Measurements from ENCODE around the gene NR3C1. TPM values are rescaled to one million over a fixed set of nuclear protein-coding genes. Genes with fewer than 3 reads are reported as not detected.

Gene NR3C1
- total RNA-seq, 1 donor from 2014 or later = 76.7 TPM

GRCh38 chr5:143427122-143427735 is 23.7 kb upstream of the NR3C1 start:
- H3K36me3 ChIP-seq (ENCODE audit: control insufficient read depth in 3 of 3, insufficient read depth in 3 of 3, low read length in 3 of 3) = no peaks in the 10 kb centered on the region
- no peaks in the 10 kb centered on the region for H3K9me3 ChIP-seq (ENCODE audit: control insufficient read depth in 3 of 3, low read length in 3 of 3)

GRCh38 chr5:143426437-143426991 is 23.0 kb upstream of the NR3C1 start:
- Histone ChIP-seq H3K4me3 (ENCODE audit: low read length in 3 of 3) (no peak overlapping the region), H3K27ac (ENCODE audit: low read depth, low read length) (no peak overlapping the region), H3K36me3 (ENCODE audit: control insufficient read depth in 3 of 3, insufficient read depth in 3 of 3, low read length in 3 of 3) (no peaks in the 10 kb centered on the region), H3K9me3 (ENCODE audit: control insufficient read depth in 3 of 3, low read length in 3 of 3) (no peaks in the 10 kb centered on the region), H3K4me1 (ENCODE audit: control insufficient read depth in 3 of 3, insufficient read depth in 3 of 3, low read length in 3 of 3) (no peaks in the 10 kb centered on the region), H3K27me3 (ENCODE audit: control insufficient read depth in 3 of 3, insufficient read depth in 3 of 3, low read length in 3 of 3) (no peaks in the 10 kb centered on the region), H3K9ac (ENCODE audit: low read depth in 1 of 3, low read length in 3 of 3) (no peak overlapping the region)

More at GRCh38 chr5:143427122-143427735, 23.7 kb upstream of the NR3C1 start:
- Histone ChIP-seq H3K4me1 (ENCODE audit: control insufficient read depth in 3 of 3, insufficient read depth in 3 of 3, low read length in 3 of 3) (no peaks in the 10 kb centered on the region), H3K27me3 (ENCODE audit: control insufficient read depth in 3 of 3, insufficient read depth in 3 of 3, low read length in 3 of 3) (no peaks in the 10 kb centered on the region), H3K27ac (ENCODE audit: low read depth, low read length) (no peak overlapping the region), H3K9ac (ENCODE audit: low read depth in 1 of 3, low read length in 3 of 3) (no peak overlapping the region), H3K4me3 (ENCODE audit: low read length in 3 of 3) (no peak overlapping the region)

GRCh38 chr5:143425835-143426234 is 22.3 kb upstream of the NR3C1 start:
- H3K27me3 ChIP-seq (ENCODE audit: control insufficient read depth in 3 of 3, insufficient read depth in 3 of 3, low read length in 3 of 3) = no peaks in the 10 kb centered on the region
- H3K9ac ChIP-seq (ENCODE audit: low read depth in 1 of 3, low read length in 3 of 3) = no peak overlapping the region
- no peak overlapping the region for H3K4me3 ChIP-seq (ENCODE audit: low read length in 3 of 3)
- H3K27ac ChIP-seq (ENCODE audit: low read depth, low read length) = no peak overlapping the region
- H3K36me3 ChIP-seq (ENCODE audit: control insufficient read depth in 3 of 3, insufficient read depth in 3 of 3, low read length in 3 of 3) = no peaks in the 10 kb centered on the region
- no peaks in the 10 kb centered on the region for H3K4me1 ChIP-seq (ENCODE audit: control insufficient read depth in 3 of 3, insufficient read depth in 3 of 3, low read length in 3 of 3)
- no peaks in the 10 kb centered on the region for H3K9me3 ChIP-seq (ENCODE audit: control insufficient read depth in 3 of 3, low read length in 3 of 3)

GRCh38 chr5:143418140-143418866 is 14.8 kb upstream of the NR3C1 start:
- no peak overlapping the region for H3K27ac ChIP-seq (ENCODE audit: low read depth, low read length)

GRCh38 chr5:143417503-143418139 is 14.1 kb upstream of the NR3C1 start:
- Histone ChIP-seq H3K9me3 (ENCODE audit: control insufficient read depth in 3 of 3, low read length in 3 of 3) (no peaks in the 10 kb centered on the region), H3K4me3 (ENCODE audit: low read length in 3 of 3) (no peak overlapping the region), H3K9ac (ENCODE audit: low read depth in 1 of 3, low read length in 3 of 3) (no peak overlapping the region), H3K36me3 (ENCODE audit: control insufficient read depth in 3 of 3, insufficient read depth in 3 of 3, low read length in 3 of 3) (no peaks in the 10 kb centered on the region), H3K27me3 (ENCODE audit: control insufficient read depth in 3 of 3, insufficient read depth in 3 of 3, low read length in 3 of 3) (no peaks in the 10 kb centered on the region), H3K4me1 (ENCODE audit: control insufficient read depth in 3 of 3, insufficient read depth in 3 of 3, low read length in 3 of 3) (peaks cover 4 to 12% (median 7%) of the 10 kb centered on the region in 3 donors), H3K27ac (ENCODE audit: low read depth, low read length) (no peak overlapping the region)

More at GRCh38 chr5:143418140-143418866, 14.8 kb upstream of the NR3C1 start:
- H3K9me3 ChIP-seq (ENCODE audit: control insufficient read depth in 3 of 3, low read length in 3 of 3) = no peaks in the 10 kb centered on the region
- no peak overlapping the region for H3K4me3 ChIP-seq (ENCODE audit: low read length in 3 of 3)
- H3K27me3 ChIP-seq (ENCODE audit: control insufficient read depth in 3 of 3, insufficient read depth in 3 of 3, low read length in 3 of 3) = no peaks in the 10 kb centered on the region
- H3K36me3 ChIP-seq (ENCODE audit: control insufficient read depth in 3 of 3, insufficient read depth in 3 of 3, low read length in 3 of 3) = no peaks in the 10 kb centered on the region
- H3K9ac ChIP-seq (ENCODE audit: low read depth in 1 of 3, low read length in 3 of 3) = no peak overlapping the region
- peaks cover 4 to 12% (median 7%) of the 10 kb centered on the region in 3 donors for H3K4me1 ChIP-seq (ENCODE audit: control insufficient read depth in 3 of 3, insufficient read depth in 3 of 3, low read length in 3 of 3)

GRCh38 chr5:143416411-143416810 is 12.9 kb upstream of the NR3C1 start:
- H3K36me3 ChIP-seq (ENCODE audit: control insufficient read depth in 3 of 3, insufficient read depth in 3 of 3, low read length in 3 of 3) = no peaks in the 10 kb centered on the region
- H3K9ac ChIP-seq (ENCODE audit: low read depth in 1 of 3, low read length in 3 of 3) = no peak overlapping the region
- H3K4me3 ChIP-seq (ENCODE audit: low read length in 3 of 3) = no peak overlapping the region
- H3K27ac ChIP-seq (ENCODE audit: low read depth, low read length) = no peak overlapping the region
- no peaks in the 10 kb centered on the region for H3K9me3 ChIP-seq (ENCODE audit: control insufficient read depth in 3 of 3, low read length in 3 of 3)
- peaks cover 4 to 12% (median 7%) of the 10 kb centered on the region in 3 donors for H3K4me1 ChIP-seq (ENCODE audit: control insufficient read depth in 3 of 3, insufficient read depth in 3 of 3, low read length in 3 of 3)
- no peaks in the 10 kb centered on the region for H3K27me3 ChIP-seq (ENCODE audit: control insufficient read depth in 3 of 3, insufficient read depth in 3 of 3, low read length in 3 of 3)

- peak overlapping the region; percentile 43 for H3K27ac ChIP-seq (ENCODE audit: low read depth, low read length)
- no peak overlapping the region for H3K4me3 ChIP-seq (ENCODE audit: low read length in 3 of 3)
- no peaks in the 10 kb centered on the region for H3K36me3 ChIP-seq (ENCODE audit: control insufficient read depth in 3 of 3, insufficient read depth in 3 of 3, low read length in 3 of 3)
- peaks cover 4 to 12% (median 7%) of the 10 kb centered on the region in 3 donors for H3K4me1 ChIP-seq (ENCODE audit: control insufficient read depth in 3 of 3, insufficient read depth in 3 of 3, low read length in 3 of 3)
- H3K9me3 ChIP-seq (ENCODE audit: control insufficient read depth in 3 of 3, low read length in 3 of 3) = no peaks in the 10 kb centered on the region
- H3K9ac ChIP-seq (ENCODE audit: low read depth in 1 of 3, low read length in 3 of 3) = peak overlapping the region; percentile 14 to 47 (median 41)
- no peaks in the 10 kb centered on the region for H3K27me3 ChIP-seq (ENCODE audit: control insufficient read depth in 3 of 3, insufficient read depth in 3 of 3, low read length in 3 of 3)
Measured at GRCh38 chr5:143413958-143414669, 10.6 kb upstream of the NR3C1 start.

GRCh38 chr5:143412661-143413342 is 9.3 kb upstream of the NR3C1 start:
- Histone ChIP-seq H3K9ac (ENCODE audit: low read depth in 1 of 3, low read length in 3 of 3) (no peak overlapping the region), H3K27me3 (ENCODE audit: control insufficient read depth in 3 of 3, insufficient read depth in 3 of 3, low read length in 3 of 3) (no peaks in the 10 kb centered on the region), H3K4me3 (ENCODE audit: low read length in 3 of 3) (no peak overlapping the region), H3K4me1 (ENCODE audit: control insufficient read depth in 3 of 3, insufficient read depth in 3 of 3, low read length in 3 of 3) (peaks cover 4 to 8% (median 7%) of the 10 kb centered on the region in 3 donors), H3K9me3 (ENCODE audit: control insufficient read depth in 3 of 3, low read length in 3 of 3) (no peaks in the 10 kb centered on the region), H3K36me3 (ENCODE audit: control insufficient read depth in 3 of 3, insufficient read depth in 3 of 3, low read length in 3 of 3) (no peaks in the 10 kb centered on the region), H3K27ac (ENCODE audit: low read depth, low read length) (no peak overlapping the region)

GRCh38 chr5:143409926-143410325 is 6.4 kb upstream of the NR3C1 start:
- Histone ChIP-seq H3K4me3 (ENCODE audit: low read length in 3 of 3) (no peak overlapping the region), H3K36me3 (ENCODE audit: control insufficient read depth in 3 of 3, insufficient read depth in 3 of 3, low read length in 3 of 3) (no peaks in the 10 kb centered on the region), H3K4me1 (ENCODE audit: control insufficient read depth in 3 of 3, insufficient read depth in 3 of 3, low read length in 3 of 3) (peaks cover 7 to 8% (median 7%) of the 10 kb centered on the region in 3 donors)

More at GRCh38 chr5:143409926-143410325, 6.4 kb upstream of the NR3C1 start:
- Histone ChIP-seq H3K27ac (ENCODE audit: low read depth, low read length) (no peak overlapping the region), H3K27me3 (ENCODE audit: control insufficient read depth in 3 of 3, insufficient read depth in 3 of 3, low read length in 3 of 3) (no peaks in the 10 kb centered on the region), H3K9ac (ENCODE audit: low read depth in 1 of 3, low read length in 3 of 3) (no peak overlapping the region), H3K9me3 (ENCODE audit: control insufficient read depth in 3 of 3, low read length in 3 of 3) (no peaks in the 10 kb centered on the region)

Data from skeletal muscle tissue (tissue), 4 donors.